HG02938 (cell line): ENCODE data around the gene TET1.
"Not testable (repeated sequence)": the region's sequence is repeated elsewhere in the genome, so short reads cannot be mapped to it uniquely, and the experiment has no call there.

Experiments
- ATAC-seq: cut with Tn5 transposase; IDR thresholded peaks from one replicate; pipeline ENCODE4 v1.9.1; 2021; ENCODE audit warnings: mild to moderate bottlenecking, moderate library complexity; ENCODE audit not compliant: unreplicated experiment

The TET1 gene

GRCh38 chr10:68606918-68607317, 46.8 kb downstream of the TET1 start:
- ATAC-seq, result no peak

- ATAC-seq, result not testable (repeated sequence)
Observed at GRCh38 chr10:68610023-68610422, 49.9 kb downstream of the TET1 start.

- ATAC-seq, result no peak
Observed at GRCh38 chr10:68611227-68611626, 51.1 kb downstream of the TET1 start.

GRCh38 chr10:68613974-68614373, 53.8 kb downstream of the TET1 start:
- ATAC-seq, result not testable (repeated sequence)

- ATAC-seq, result not testable (repeated sequence)
Observed at GRCh38 chr10:68617691-68618090, 57.6 kb downstream of the TET1 start.

GRCh38 chr10:68618234-68618633, 58.1 kb downstream of the TET1 start:
- ATAC-seq, result no peak

- ATAC-seq, result no peak
Observed at GRCh38 chr10:68619595-68619994, 59.5 kb downstream of the TET1 start.

- no peak for ATAC-seq
Observed at GRCh38 chr10:68625316-68625921, 65.3 kb downstream of the TET1 start.

GRCh38 chr10:68628576-68629127, 68.5 kb downstream of the TET1 start:
- no peak for ATAC-seq

- ATAC-seq, result not testable (repeated sequence)
Observed at GRCh38 chr10:68632271-68632560, 72.1 kb downstream of the TET1 start.

GRCh38 chr10:68633281-68633680, 73.1 kb downstream of the TET1 start:
- ATAC-seq, result no peak

GRCh38 chr10:68633816-68634466, 73.8 kb downstream of the TET1 start:
- no peak for ATAC-seq

GRCh38 chr10:68636335-68636734, 76.2 kb downstream of the TET1 start:
- ATAC-seq, result no peak

GRCh38 chr10:68643550-68643949, 83.4 kb downstream of the TET1 start:
- ATAC-seq, result not testable (repeated sequence)

- ATAC-seq, result no peak
Observed at GRCh38 chr10:68647672-68648341, 87.7 kb downstream of the TET1 start.

GRCh38 chr10:68655620-68656126, 95.5 kb downstream of the TET1 start:
- no peak for ATAC-seq

GRCh38 chr10:68665841-68666240, 105.7 kb downstream of the TET1 start:
- no peak for ATAC-seq

- no peak for ATAC-seq
Observed at GRCh38 chr10:68666280-68666760, 106.2 kb downstream of the TET1 start.

GRCh38 chr10:68668231-68668630, 108.1 kb downstream of the TET1 start:
- ATAC-seq, result no peak

GRCh38 chr10:68668972-68669371, 108.8 kb downstream of the TET1 start:
- ATAC-seq, result no peak

- no peak for ATAC-seq
Observed at GRCh38 chr10:68684413-68684812, 124.3 kb downstream of the TET1 start.

- no peak for ATAC-seq
Observed at GRCh38 chr10:68696018-68696417, 135.9 kb downstream of the TET1 start.
